Measurements from ENCODE around the gene SKI. TPM values are rescaled to one million over a fixed set of nuclear protein-coding genes. Genes with fewer than 3 reads are reported as not detected.

Gene SKI
- total and polyA plus RNA-seq, 4 donors: 17.1 to 90.7 (median 40.7) TPM

DNA sequence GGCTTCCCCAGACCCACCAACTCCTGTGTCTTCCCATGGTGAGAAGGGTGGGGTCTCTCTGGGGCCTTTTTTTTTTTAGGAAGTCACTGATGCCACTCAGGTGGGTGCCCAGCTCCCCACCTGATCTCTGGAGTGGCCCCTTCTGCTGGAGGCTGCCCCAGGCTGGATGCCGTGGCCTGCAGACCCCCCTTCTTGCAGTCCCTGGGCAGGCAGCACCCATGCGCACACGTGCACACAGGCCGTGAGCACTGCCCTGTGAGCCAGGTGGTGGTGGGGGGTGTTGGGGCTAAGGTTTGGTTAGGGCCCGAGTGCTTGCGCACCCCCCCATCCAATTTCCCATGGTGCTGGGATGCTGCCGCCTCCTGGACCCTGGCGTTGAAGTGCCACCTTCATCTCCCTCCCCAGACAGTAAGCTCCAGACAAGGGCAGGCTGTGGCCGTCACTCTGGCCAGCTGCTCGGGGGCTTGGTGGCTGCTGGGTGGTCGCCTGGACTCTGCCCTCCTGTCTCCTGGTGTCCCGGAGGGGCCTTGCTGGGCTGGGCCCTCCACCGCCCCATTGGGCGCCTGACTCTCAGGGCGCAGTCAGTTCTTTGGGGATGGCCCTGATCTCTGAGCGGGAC is 50.6 kb downstream of the SKI start:
- TF ChIP-seq, protein P1, sequence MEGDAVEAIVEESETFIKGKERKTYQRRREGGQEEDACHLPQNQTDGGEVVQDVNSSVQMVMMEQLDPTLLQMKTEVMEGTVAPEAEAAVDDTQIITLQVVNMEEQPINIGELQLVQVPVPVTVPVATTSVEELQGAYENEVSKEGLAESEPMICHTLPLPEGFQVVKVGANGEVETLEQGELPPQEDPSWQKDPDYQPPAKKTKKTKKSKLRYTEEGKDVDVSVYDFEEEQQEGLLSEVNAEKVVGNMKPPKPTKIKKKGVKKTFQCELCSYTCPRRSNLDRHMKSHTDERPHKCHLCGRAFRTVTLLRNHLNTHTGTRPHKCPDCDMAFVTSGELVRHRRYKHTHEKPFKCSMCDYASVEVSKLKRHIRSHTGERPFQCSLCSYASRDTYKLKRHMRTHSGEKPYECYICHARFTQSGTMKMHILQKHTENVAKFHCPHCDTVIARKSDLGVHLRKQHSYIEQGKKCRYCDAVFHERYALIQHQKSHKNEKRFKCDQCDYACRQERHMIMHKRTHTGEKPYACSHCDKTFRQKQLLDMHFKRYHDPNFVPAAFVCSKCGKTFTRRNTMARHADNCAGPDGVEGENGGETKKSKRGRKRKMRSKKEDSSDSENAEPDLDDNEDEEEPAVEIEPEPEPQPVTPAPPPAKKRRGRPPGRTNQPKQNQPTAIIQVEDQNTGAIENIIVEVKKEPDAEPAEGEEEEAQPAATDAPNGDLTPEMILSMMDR (IDR thresholded peaks at IDR 0.05; ENCODE audit: control extremely low read depth, extremely low read depth): no peak
- ATAC-seq (ENCODE audit: insufficient read depth, low FRiP score): no peak
- no peak for DNase-seq

DNA sequence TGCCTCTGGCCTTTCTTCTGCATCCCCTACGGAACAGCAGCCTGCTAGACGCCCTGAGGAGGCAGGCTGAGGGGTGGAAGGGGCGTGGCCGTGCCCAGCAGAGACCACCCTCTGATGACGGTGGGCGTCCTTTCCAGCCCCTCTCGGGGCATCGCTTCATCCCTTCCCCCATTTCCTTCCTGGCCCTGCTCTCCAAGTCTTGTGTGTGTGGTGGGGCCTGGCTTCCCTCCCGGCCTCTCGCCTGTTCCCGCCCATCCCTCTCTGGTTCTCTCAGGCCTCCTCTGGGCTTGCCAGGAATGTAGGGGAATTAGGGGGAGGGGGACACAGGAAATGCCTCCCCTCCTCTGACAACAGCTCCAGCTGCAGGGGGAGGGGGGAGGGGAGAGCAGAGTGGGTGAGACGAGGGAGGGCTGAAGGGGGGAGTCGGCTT is 51.1 kb downstream of the SKI start:
- WGBS, 2 donors: 2 to 9% methylated on average over 10 to 13 of the region's 13 CpGs

More for the DNA sequence above, 50.6 kb downstream of the SKI start:
- WGBS, 2 donors: 51 to 60% methylated on average over 15 to 16 of the region's 16 CpGs
- H3K36me3 ChIP-seq (ENCODE audit: control insufficient read depth in 4 of 4, insufficient read depth in 4 of 4, low read length in 4 of 4): peaks cover 0 to 11% (median 4%) of the 10 kb centered on the region in 4 donors
- H3K27me3 ChIP-seq (ENCODE audit: control insufficient read depth in 3 of 3, insufficient read depth in 3 of 3, low read length in 2 of 3): no peaks in the 10 kb centered on the region
- H3K4me3 ChIP-seq: no peak overlapping the region
- H3K9ac ChIP-seq (ENCODE audit: insufficient read depth in 1 of 2, low read length in 2 of 2): peak overlapping the region in 1 of 2 donors; percentile 42
- peak overlapping the region; percentile 10 to 89 for H3K27ac ChIP-seq (ENCODE audit: low read depth in 1 of 2, low read length in 1 of 2)
- H3K9me3 ChIP-seq (ENCODE audit: control insufficient read depth in 4 of 4, insufficient read depth in 3 of 4, low read length in 3 of 4): no peaks in the 10 kb centered on the region
- peaks cover 22 to 64% (median 61%) of the 10 kb centered on the region in 5 donors for H3K4me1 ChIP-seq (ENCODE audit: control insufficient read depth in 5 of 5, insufficient read depth in 5 of 5, low read length in 5 of 5)

DNA sequence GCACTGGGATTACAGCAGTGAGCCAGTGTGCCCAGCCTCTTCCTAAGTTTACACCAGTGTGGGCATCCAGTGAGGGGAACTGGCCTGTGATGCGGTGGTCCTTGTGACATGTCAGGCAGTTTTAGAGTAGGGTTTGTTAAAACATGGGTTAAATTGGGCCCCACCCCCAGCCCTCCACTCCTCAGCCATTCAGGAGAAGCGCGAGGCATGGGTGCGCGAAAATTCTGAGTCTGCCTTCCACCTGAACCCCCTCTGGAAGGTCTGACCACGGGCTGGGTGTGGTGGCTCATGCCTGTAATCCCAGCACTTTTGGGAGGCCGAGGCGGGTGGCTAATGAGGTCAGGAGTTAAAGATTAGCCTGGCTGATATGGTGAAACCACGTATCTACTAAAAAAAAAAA is 51.7 kb downstream of the SKI start:
- peak overlapping the region in 1 of 2 donors; percentile 89 for H3K27ac ChIP-seq (ENCODE audit: low read depth in 1 of 2, low read length in 1 of 2)
- H3K9me3 ChIP-seq (ENCODE audit: control insufficient read depth in 4 of 4, insufficient read depth in 3 of 4, low read length in 3 of 4): no peaks in the 10 kb centered on the region
- TF ChIP-seq, protein P1 (IDR thresholded peaks at IDR 0.05; ENCODE audit: control extremely low read depth, extremely low read depth): no peak
- H3K9ac ChIP-seq (ENCODE audit: insufficient read depth in 1 of 2, low read length in 2 of 2): peak overlapping the region; percentile 37 to 69
- H3K4me3 ChIP-seq: no peak overlapping the region
- DNase-seq (no peak), ATAC-seq (ENCODE audit: insufficient read depth, low FRiP score) (no peak)
- peaks cover 0 to 11% (median 4%) of the 10 kb centered on the region in 4 donors for H3K36me3 ChIP-seq (ENCODE audit: control insufficient read depth in 4 of 4, insufficient read depth in 4 of 4, low read length in 4 of 4)
- H3K27me3 ChIP-seq (ENCODE audit: control insufficient read depth in 3 of 3, insufficient read depth in 3 of 3, low read length in 2 of 3): no peaks in the 10 kb centered on the region
- peaks cover 22 to 60% (median 52%) of the 10 kb centered on the region in 5 donors for H3K4me1 ChIP-seq (ENCODE audit: control insufficient read depth in 5 of 5, insufficient read depth in 5 of 5, low read length in 5 of 5)
- 33 to 37% methylated on average over 9 of the region's 9 CpGs for WGBS, 2 donors

More for the DNA sequence above, 51.1 kb downstream of the SKI start:
- H3K9me3 ChIP-seq (ENCODE audit: control insufficient read depth in 4 of 4, insufficient read depth in 3 of 4, low read length in 3 of 4): no peaks in the 10 kb centered on the region
- no peak overlapping the region for H3K4me3 ChIP-seq
- peak; percentile 99 to 100 (median 100) for DNase-seq
- peaks cover 22 to 62% (median 58%) of the 10 kb centered on the region in 5 donors for H3K4me1 ChIP-seq (ENCODE audit: control insufficient read depth in 5 of 5, insufficient read depth in 5 of 5, low read length in 5 of 5)
- peaks cover 0 to 11% (median 4%) of the 10 kb centered on the region in 4 donors for H3K36me3 ChIP-seq (ENCODE audit: control insufficient read depth in 4 of 4, insufficient read depth in 4 of 4, low read length in 4 of 4)
- no peaks in the 10 kb centered on the region for H3K27me3 ChIP-seq (ENCODE audit: control insufficient read depth in 3 of 3, insufficient read depth in 3 of 3, low read length in 2 of 3)
- TF ChIP-seq, protein P1 (IDR thresholded peaks at IDR 0.05; ENCODE audit: control extremely low read depth, extremely low read depth): no peak
- no peak for ATAC-seq (ENCODE audit: insufficient read depth, low FRiP score)
- H3K9ac ChIP-seq (ENCODE audit: insufficient read depth in 1 of 2, low read length in 2 of 2): peak overlapping the region in 1 of 2 donors; percentile 69
- peak overlapping the region in 1 of 2 donors; percentile 89 for H3K27ac ChIP-seq (ENCODE audit: low read depth in 1 of 2, low read length in 1 of 2)
